HG03064 (cell line): ENCODE results near the gene MTMR2.
A peak's percentile ranks its signal among the peaks of the same experiment; 100 is the strongest.
"Not testable (repeated sequence)": the region's sequence is repeated elsewhere in the genome, so short reads cannot be mapped to it uniquely, and the experiment has no call there.

Experiments
- ATAC-seq: cut with Tn5 transposase; IDR thresholded peaks from one replicate; pipeline ENCODE4 v1.9.1; 2021; ENCODE audit warnings: low read depth; ENCODE audit not compliant: unreplicated experiment

Gene MTMR2

DNA sequence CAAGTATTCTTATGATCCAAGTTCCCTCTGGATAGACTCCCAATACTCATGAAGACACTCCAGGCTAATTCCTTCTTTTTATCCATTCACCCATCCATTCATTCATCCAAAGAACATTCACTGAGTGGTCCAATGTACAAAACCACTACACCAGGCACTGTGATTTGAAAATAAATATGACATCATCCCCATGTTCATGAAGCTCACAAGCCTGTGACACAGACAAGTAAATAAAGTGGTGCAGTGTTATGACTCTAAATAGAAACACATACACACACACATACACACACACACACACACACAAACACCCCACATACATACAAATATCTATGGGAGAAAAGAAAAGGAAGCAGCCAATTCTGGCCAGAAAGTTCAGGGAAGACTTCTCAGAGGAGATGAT is 35.5 kb downstream of the MTMR2 start:
- ATAC-seq: no peak

DNA sequence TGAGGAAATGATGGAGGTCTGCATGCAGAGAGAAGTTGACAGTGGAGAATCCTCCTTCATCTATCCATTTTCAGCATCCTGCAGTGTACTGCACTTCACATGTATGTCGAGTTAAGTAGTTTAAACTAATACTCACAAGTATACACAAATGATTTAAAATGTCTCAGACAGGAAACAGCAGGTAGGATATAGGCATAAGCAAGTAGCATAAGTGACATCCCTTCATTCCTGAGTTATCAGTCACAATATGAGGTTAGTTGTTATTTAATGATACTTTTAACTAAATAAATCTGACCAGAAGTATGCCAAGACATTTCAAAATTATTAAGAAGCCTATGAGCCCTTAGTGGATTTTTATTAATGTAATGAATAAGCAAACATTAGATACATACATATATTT is 37.4 kb downstream of the MTMR2 start:
- ATAC-seq: no peak

DNA sequence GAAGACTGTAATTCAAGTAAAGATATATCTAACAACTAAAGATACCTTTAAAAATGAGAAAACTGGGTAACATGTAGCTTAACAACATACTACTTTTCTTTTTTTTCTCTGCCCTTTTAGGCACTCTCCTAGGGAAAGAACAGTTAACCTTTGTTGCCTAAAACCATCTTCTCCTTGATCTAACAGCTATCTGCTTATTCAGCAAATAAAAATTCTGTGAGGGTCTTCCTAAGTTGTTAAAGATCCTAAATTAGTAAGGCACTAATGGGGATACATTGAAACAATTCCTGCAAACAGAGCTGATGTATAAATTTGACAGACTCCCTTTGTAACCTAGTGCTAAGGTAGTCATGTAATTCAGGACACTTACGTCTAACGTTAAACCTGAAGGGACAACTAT is 39.1 kb downstream of the MTMR2 start:
- no peak for ATAC-seq

DNA sequence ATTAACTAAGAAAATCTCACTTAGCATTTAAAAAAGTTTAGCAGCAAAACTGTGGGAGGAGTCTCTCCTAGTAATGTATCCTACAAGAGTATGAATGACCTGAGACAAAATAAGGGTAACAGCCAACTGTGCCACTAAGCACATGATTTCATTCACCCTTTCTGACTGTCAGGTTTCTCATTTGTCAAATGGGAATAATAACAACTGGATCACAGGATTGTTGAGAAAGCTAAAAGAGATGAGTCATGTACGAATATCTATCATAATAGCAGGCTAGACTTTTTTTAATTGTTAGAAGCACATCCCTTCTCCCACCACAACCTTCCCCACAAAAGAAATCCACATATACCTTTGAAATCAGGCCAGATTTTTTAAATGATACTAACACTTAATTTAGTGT is 39.5 kb downstream of the MTMR2 start:
- no peak for ATAC-seq

DNA sequence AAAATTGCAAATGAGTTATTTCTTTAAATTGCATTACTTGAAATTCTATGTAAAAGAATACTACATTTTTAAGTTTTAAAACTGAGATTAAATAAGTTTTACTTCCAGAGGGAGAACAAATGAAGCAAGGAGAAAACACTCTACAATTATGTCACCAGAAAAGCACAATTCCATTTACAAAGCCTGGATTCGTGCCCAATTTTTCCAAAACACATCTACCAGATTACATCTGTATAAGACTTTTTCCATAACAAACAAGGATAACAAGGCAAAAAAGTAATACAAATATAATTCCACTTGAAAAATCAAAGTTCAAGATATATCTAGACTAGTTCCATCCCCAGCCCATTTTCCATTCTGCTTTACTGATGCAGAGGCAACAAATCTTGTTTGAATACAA is 40.5 kb downstream of the MTMR2 start:
- ATAC-seq: no peak

DNA sequence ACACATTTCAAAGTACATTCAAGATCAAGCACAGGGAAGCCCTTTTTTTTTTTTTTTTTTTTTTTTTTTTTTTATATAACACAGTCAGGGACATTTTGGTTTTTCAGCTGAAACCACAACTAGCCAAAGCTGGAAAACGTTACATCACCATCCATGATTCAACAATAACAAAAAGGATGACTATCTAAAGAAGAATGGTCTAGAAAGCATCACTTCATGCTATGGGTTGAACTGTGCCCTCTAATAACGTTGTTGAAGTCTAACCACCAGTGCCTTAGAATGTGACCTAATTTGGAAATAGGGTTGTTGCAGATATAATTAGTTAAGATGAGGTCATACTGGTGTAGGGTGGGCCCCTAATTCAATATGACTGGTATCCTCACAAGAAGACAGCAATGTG is 46.6 kb downstream of the MTMR2 start:
- no peak for ATAC-seq

DNA sequence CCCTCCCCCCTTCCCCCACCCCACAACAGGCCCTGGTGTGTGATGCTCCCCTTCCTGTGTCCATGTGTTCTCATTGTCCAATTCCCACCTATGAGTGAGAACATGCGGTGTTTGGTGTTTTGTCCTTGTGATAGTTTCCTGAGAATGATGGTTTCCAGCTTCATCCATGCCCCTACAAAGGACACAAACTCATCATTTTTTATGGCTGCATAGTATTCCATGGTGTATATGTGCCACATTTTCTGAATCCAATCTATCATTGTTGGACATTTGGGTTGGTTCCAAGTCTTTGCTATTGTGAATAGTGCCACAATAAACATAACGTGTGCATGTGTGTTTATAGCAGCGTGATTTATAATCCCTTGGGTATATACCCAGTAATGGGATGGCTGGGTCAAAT is 53.0 kb downstream of the MTMR2 start:
- not testable (repeated sequence) for ATAC-seq

DNA sequence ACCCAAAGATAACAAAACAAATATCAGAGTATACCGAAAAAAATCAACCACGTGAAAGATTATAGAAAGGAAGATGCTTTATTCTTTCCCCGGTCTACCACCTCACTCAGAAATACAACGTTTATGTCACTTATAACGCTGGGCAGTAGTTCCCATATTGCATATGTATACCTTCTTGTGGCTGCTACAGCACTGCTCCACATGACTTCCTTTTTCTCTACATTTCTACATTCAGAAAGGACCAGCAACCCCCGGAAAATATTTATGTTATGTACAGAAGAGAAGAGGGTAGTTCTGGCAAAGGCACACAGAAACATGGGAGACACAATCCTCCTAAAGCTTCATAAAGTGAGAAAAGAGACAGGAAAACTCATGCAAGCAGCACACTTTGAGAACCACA is 56.8 kb downstream of the MTMR2 start:
- no peak for ATAC-seq

DNA sequence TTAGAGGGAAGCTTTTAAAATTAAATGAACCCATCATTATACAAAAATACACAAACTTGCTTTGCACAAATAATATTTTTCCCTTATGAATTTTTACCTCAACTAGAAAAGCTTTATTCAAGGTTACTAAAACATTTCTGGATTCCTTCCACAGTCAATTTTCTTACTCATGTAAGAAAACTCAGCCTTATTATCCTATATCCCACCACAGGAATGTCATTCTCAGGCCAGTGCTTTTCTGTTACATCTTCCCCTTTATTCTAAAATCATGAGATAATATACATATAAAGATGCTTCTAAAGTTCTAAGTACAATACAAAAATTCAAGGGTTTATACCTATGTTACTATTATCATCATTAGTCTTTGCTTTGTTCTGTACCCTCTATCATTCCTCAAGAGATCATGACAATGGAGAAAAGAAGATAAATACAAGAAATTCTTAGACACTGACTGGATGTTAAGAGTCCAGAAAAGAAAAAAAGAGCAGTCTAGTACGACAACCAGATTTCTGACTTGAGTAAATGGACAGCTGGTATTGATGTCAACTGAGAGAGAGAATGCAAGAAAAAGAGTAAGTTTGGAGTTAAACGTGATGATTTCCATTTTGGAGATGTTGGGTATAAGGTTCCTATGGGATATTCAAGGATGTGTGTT is 60.3 kb downstream of the MTMR2 start:
- ATAC-seq: no peak

DNA sequence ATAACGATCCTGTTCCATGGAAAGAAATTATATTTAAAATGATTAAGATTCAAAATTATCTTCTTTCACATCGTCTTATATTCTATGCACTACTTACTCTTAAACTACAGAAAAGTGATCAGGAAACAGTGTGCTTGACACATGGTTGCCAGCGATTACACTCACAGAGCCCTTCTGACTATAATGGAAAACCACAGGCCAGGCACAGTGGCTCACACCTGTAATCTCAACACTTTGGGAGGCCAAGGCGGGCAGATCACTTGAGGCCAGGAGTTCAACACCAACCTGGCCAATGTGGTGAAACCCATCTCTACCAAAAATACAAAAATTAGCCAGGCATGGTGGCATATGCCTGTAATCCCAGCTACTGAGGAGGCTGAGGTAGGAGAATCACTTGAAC is 63.9 kb downstream of the MTMR2 start:
- ATAC-seq: not testable (repeated sequence)

DNA sequence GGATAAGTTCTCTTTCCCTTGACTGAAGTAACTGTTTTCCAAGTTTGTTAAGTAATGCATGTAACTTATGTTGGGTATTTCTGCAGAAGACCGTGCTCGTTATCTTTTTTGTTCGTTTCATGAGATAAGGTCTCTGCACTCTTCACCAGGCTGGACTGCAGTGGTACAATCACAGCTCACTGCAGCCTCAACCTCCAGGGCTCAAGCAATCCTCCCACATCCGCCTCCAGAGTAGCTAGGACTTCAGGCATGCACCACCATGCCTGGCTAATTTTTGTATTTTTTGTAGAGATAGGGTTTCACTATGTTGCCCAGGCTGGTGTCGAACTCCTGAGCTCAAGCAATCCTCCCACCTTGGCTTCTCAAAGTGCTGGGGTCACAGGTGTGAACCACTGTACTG is 69.5 kb downstream of the MTMR2 start:
- not testable (repeated sequence) for ATAC-seq

DNA sequence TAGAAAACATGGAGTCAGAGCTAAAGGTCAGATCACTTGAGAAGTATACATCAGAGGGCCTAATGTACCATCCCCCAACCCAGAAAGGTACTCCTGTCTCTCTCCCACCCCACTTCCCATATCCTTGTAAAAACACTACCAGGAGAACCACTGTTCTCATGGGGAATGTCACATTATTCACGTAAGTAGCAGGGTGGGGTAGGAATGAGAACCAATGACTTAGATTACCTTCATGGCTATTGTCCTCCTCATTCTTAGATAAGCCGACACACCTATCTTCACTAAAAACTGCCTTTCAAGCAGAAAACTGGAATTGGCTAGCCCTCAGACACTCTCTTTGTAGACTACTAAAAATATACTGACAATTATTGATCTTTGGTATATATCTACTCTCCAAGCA is 70.0 kb downstream of the MTMR2 start:
- ATAC-seq: no peak

DNA sequence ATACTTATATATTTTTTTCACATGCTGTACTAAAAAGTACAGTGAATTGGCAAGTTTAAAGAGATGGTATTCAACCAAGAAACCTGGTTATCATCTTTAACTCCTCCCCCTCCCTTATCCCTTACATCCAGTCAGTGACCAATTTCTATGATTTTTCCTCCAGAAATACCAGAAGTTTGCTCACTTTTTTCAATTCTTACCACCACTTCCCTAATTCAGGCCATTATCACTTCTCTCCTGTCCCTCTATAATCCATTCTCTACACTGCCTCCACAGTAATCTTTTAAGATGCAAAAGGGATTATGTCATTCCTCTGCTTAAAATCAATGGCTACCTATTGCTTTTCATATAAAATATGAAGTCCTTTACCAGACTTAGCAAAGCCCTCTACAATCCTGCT is 70.8 kb downstream of the MTMR2 start:
- ATAC-seq: no peak

DNA sequence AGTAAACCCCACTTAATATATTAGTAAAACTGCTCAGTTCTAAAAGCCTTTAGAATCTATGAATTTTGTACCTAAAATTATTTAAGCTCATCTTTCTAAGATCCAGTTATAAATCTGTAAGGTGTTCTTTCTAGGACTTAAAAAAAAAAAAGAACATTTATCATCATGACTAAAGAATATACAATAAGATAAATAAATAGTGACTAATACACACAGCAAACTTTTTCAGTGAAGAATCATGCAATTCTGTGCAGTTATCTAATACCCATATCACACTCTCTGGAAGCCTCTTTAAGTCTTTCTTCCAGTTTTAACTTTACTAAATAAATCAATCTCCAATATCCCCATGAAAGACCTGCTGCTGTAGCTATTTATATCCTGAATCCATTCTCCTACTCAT is 73.8 kb downstream of the MTMR2 start:
- ATAC-seq: no peak

DNA sequence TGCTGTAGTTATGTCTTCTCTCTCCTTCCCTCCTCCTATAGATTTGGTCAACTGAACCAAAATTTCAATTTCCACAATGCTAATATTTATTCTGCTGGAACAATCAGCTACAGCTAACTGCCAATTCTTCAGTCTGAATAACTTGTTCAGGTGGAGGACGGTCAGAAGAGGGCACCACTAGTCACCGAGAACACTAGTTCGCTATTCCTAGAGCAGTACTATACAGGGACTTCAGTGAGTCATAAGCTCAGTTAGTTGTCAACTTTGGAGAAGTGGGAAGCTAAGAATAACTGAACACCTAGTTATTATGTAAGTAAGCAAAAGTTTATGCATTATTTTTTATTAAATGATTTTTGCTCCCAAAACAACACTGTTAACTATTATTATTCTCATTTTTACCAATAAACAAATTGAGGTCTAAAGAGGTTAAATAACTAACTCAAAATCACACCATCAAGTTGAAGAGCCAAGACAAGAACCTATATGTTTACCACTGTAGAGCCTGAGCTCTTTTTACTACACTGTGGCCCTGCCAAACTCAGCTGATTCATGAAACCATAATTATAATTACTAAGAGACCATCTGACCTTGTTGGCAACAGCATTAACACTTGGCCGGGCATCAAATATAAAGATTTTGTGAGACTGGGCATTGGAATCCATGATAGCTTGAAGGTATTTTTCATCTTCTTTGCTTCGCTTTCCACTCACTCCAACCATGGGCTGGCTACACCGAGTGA is 74.7 kb downstream of the MTMR2 start:
- ATAC-seq: no peak

DNA sequence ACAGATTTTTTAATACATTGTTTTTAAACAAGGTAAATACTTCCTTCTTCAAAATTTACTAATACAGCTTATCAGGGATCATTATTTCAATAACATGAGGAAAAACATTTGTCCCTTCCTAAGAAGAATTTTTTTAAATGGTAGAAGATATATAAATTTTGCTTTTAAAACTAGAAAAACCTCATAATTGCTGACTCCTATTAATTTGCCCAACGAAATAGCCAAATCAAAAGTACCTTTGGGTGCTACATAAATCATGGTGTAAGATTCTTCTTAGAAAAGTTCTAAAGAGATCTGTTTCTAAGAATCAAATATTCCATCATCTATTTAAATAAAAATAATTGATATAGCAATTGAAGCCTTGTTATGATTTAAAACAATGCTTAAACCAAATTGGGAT is 78.7 kb downstream of the MTMR2 start:
- ATAC-seq: no peak

DNA sequence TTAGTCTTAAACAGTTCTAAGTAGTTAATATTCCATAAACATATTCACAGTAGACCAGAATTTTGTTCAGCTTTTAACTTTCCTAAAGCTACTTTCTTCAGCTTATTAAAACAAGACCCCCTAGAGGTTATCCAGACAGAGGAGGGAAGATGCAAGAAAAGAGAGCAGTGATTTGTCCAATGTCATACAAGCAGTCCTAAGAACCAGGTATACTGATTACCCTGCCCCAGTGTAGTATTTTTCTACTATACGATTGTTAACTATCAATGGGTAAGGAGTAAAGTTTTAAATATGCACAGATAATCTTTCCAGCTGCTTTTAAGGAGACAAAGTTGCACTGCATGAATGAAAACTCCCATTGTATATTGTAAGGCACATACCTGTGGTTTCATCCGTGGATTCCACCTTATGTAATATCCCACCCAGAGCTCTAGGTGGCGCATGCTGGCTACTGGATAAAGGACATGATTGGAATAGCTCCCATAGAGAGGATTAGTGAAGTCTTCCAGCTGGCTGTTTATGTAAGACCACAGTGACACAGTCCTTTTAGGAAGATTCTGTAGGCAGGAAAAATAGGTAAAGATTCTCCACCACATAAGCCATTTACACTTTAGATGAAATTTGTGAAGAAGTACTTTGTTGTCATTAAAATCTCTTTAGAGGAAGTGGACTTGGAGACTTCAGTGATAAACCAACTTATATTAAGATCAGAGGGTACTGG is 88.0 kb downstream of the MTMR2 start:
- ATAC-seq: peak; percentile 77

DNA sequence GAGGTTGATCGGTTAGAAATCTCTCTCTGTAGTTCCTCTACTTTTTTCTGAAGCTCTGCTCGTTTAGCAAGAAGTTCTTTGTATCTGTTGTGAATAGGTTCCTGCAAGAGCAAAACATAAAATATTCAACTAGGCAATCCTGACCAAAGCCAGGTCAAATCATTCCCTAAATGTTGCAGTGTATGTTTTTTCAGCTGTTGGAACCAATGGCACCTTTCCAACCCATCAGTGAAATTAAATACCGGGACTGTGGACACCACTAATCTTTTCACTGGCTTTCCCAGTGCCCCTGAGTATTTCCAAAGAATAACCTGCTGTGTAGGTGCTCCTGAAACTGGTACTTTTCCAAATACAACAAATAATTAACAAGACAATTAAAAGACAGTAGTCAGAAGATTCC is 88.6 kb downstream of the MTMR2 start:
- ATAC-seq: no peak

DNA sequence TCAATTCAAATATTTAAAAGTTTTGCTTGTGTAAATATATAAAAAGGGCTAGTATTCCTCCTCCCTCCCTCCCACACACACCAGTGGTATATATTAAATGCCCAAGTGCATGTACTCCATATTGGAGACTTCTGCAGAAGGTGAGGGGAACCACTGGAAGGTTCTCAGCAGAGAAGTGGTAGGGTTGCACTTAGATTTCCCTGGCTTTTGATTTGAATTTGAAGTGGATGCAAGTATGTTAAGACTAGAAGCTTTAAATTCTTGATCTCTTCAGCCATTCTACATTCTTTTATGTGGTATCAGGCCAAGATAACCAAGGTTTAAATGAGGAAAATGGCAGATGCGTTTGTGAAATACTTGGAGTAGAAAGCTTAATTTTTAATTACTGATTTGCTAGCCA is 90.5 kb downstream of the MTMR2 start:
- ATAC-seq: no peak

DNA sequence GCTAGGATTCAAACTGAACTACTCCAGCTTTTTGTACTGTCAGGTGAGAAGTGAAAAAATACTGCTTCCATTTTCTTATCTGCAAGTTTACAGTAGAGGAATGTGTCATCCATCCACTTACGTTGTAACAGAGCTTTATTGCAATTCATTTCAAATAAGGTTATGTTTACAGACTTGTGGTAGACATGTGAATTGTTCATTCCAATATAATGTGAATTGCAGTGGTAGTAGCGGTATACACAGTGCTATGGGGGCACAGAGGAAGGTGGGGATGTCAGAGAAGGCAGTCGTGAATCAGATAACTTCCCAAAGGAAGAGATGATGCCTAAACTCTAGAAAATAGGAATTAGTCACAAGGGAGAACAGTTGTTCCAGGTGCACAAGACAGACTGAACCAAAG is 91.1 kb downstream of the MTMR2 start:
- ATAC-seq: no peak

DNA sequence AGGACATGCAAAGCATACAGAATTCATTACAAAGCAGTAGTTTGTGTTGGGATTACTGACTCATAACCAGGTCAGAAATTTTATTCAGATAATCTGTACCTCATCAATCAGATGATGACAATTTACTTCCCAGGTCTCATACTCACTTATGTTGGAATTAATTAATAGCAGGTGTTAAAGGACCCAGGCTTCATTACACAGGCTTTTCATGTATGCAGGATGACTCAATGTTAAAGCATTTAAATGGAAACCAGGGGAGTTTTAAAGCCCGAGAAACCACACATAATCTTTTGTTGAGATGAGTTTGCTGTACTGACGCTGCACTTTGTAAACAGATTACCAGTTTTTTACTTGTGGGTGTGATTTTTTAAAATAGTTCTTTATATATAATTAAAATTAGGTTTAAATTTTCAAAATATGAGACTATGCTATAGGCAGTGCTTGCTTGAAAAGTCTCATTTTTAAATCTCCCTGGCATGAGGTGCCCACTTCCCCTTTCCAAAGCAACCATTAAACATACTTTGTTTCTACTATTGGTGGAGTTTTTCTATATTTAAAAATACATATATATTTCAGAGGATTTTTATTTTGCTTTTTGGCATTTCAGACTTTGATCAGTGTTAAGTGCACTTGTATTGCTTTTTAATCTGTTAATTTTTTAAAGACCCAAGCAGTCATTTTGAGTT is 92.6 kb downstream of the MTMR2 start:
- ATAC-seq: no peak
